Stimulated activated naive CD4-positive, alpha-beta T cell treated with Interleukin-2 at 50 U/mL for 16 hours (primary cell): ENCODE measurements around the gene CCDC89.

ENCODE experiments used
- DNase-seq: peaks from one replicate; lab custom pipeline; 2025; lab: John Stamatoyannopoulos, UW

Gene CCDC89

DNA sequence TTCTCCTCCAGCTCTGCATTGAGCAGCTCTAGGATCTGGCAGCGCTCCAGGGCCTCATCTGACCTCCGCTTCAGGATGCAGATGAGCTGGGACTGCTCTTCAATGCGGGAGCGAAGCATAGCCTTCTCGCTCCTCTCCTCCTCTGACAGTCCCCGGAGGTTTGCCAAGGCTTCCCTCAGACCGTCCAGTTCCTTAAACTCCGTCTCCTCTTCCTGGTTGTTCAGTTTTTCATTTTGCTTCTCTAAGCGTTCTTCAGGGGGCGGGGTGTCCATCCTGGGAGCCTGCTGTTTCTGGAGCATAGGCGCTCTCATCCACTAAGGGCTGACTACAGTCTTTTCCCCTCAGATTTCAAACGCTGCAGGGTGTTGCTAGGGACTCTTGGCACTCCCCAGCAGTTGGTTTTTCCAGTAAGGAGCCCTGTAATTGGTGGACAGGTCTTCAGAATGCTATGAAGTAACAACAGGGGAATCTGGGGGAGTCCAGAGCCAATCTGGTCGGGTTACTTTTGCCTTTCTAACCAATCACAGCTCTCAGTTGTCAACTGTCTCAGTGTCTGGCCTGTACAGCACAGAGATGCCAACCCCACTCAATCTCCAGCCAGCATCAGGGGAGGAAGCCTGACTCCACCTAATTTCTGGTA is at the start of gene CCDC89:
TSS of gene CCDC89 (minus strand) at position 376 of the 640 bp plus-strand sequence. CDS start at position 311, 65 bp downstream.
- DNase-seq: no peak

DNA sequence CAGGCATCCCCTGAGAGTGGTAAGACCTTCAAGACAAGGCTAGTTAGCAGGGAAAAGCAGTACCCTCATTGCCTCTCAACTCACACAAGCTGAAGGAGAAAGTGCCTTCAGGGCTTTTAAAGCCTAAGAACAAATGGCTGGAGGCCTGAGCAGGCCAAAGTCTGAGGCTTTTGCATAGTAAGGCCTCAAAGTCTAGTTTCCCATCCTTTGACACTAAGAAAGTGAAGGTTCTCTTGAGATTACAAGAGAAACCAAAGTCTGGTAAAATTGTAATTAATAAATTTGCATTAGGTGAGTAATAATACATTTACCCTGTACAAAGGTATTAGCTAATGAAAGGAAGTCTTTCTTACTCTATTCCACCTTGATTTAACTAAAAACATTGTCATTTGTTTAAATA is 47.0 kb upstream of the CCDC89 start:
- no peak for DNase-seq

DNA sequence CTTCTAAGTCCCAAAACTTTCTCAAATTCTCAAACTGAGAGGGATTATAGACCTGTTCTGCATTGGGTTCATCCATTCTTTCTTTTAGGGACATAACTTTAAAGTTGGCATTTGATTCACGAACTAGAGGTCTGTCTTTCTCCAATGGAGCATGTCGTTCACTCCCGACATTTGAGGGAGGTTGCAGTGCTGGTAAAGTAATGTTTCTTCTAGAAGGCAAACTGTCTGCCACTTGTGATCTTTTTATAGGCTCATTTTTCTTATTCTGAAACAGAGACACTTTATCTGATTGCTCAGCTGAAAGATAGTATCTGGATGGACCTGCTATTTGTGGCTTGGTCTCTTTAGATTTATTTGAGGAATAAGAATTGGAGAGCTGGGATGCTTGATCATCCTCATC is 40.4 kb upstream of the CCDC89 start:
- no peak for DNase-seq

DNA sequence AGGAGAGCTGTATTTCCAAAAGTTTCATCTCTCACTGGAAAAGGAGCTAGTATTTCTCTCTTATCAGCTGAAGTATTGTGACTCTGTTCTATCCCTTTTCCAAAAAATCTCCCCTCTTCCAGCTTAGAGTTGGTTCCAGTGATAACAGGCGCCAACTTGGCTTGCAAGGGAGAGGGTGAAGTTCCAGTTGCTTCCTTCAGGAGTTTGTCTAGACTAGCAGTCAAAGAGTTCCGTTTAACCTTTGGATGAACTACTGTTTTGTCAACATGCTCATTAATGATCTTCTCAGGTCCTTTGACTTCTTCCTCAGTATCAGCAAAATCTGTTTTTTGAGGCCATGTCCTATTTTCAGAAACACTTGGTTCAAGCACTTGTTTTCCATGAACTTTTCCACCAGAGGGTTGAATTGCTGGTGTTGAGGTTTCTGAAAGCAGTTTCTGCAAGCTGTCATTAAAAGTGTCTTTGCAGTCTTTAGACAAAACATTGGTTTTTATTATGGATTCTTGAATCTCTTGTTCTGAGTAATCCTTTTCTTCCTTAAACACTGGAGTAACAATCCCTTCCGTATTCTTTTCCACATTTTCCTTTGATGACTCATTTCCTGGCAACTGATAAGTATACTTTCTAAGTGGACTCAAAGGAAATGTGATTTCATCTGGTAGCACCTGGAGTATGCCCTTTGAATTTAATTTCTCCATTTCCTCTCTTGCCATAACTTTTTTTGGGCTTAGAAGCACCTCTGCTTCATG is 39.7 kb upstream of the CCDC89 start:
- DNase-seq: no peak

DNA sequence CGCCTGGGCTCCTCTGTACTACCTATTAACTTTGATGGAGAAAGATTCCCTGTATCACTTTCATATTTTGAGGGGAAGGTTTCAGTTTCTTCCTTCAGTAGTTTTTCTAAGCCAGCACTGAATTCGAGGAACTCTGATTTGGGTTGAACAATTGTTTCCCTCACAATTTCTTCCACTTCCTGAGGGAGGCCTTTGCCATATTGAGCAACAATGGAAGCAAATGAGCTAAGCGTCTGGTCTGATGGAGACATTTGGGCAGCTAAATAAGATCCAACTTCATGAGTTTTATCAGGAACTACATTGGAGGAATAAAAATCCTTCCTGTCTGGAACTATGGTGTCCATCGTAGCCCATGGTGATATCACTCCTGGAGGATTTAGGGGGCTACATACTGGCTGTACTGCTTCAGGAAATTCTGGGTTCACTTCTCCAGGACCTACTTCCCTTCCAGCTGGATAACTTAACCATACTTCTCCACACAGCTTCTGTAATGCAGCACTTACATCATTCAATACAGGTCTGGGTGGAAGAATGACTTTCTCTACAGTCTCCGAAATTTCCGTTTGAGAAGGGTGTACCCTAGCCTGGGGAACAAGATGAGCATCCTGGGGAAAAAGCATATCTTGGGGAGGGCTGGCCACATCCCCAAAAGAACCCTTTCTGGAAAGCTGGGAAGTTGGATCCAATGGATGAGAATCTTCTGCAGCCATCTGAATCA is 38.9 kb upstream of the CCDC89 start:
- no peak for DNase-seq

DNA sequence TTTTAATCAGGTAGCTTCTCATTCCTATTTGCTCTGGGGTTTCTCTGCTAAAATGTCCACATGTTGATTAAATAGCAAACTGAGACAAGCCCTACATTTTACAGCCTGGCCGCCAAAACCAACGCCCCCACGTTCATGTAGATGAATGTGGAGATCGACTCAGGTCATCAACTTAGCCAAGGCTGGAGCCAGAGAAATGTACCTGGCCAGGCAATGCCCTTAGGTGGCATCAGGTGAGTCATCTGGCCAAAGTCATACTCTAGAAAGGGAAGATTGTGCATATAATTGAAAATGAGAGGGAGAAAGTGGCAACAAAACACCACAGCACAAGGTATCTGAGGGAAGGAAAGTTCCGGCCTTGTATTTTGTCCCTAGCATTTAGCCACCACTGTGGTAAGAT is 37.1 kb upstream of the CCDC89 start:
- no peak for DNase-seq

DNA sequence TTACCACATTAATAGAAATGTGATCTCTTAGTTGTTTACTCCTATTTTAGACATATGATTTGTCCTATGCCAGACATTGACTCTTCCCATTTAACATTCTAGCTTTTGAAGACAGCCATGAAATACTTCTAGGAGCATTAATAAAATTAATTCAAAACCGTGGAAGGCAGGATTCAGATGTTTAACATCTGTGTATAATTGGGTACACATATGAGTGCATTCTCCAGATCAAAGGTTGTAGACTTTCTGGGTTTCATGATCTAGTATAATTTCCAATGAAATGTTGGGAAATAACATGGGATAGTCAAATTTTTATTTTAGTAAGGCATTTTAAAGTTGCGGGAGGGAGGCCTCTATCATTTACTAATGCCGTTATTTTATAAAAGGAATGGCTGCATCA is 35.2 kb upstream of the CCDC89 start:
- no peak for DNase-seq

DNA sequence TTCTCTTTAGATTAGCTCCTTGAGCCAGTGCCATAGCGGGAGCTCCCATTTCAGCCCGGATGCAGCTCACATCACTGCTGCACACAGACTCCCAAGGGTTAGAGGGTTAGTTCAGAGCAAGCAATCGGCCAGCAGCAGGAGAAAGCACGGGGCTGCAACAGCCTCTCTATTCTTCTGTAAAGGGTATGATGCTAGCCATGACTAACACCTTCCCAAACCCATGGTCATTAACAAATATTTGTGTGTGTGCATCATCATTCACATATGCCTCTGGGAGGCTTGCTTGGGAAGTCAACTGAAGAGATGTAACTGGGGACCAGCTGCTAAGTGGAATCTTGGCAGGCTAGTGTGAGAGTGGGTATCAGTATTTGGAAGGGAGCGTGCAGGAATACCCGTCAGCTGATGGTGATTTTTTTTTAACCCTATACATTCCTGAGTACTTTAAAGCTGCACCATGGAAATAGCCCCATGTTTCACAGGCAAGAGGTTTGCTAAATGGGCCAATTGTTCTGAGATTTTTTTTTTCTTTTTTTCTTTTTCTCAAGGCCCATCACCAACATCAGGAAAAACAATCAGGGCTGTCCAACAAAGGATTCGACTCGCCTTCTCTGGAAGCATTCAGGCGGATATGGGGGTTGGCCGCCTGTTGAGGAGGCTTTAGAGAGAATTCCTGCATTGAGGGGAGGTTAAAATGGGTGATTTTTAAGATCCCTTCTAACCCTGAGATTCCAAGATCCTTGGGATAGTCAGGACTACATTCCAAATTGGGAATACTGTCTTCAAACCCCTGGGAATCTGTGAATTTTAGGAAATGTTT is 33.2 kb upstream of the CCDC89 start:
- no peak for DNase-seq

DNA sequence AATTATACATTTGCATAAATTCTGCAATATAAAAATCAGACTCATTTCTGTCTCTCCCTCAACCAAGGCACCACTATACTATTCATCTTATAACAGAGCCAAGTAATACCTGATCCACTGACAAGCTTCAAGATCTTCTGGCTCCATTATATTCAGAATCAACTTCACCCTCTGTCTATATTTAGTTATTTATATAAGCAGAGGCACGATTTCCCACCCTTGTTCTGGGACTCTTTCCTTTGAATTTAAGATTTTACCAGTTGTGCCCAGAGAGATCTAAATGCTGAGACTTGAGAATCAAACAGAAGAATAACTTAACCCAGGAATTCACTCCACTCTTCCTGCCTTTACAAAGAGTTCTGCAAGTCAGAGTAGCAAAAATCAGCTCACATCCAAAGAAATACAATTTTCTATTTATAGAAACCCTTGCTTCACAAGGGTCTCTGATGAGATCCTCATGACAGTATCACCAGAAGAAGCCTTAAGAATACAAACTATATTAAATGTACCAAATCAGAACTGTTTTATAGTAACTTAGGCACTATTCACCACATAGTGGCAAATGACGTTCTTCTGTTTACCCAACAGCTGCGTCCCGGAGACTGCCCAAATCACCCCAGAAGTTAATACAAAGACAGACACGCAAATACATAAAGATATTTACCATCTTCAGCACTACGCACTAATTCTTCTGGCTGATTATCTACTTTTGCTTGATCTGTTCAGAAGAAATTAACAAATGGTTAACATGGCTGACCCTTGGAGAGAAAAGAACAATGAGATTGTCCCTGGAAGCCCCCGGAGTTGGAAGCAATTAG is 32.3 kb upstream of the CCDC89 start:
- no peak for DNase-seq

DNA sequence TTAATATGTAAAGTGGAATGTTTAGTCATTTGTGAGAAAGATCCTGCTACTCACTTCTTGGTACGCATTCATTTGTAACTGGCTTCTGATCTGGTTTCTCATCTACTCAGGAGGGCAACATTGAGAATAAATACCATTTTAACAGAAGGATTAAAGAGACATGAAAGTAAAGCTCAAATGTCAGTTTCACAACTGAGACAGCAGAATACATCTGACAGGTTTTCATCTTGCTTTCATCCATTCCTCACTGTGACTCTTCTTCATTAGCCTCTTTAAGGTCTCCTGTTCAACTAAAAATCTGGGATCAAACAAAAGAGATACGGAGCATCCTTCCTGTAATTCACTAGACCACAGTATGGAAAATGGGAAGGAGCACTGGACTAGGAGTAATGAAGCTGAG is 31.4 kb upstream of the CCDC89 start:
- no peak for DNase-seq

DNA sequence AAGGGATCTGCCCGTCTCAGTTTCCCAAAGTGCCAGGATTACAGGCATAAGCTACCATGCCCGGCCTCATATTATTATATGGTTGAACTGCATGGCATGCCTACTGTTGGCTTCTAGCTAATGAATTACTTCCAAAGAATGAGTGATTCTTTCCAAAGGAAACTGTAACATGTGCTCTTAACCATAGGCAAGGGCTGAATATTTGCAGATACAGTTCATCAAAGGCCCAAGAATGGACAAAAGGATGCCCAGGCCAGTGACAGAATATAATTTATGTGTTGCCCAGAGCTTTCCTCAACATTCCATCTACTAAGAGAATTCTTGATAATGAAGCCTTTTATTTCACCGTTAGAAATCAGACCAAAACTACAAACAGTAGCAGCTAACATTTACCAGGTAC is 27.0 kb upstream of the CCDC89 start:
- no peak for DNase-seq

DNA sequence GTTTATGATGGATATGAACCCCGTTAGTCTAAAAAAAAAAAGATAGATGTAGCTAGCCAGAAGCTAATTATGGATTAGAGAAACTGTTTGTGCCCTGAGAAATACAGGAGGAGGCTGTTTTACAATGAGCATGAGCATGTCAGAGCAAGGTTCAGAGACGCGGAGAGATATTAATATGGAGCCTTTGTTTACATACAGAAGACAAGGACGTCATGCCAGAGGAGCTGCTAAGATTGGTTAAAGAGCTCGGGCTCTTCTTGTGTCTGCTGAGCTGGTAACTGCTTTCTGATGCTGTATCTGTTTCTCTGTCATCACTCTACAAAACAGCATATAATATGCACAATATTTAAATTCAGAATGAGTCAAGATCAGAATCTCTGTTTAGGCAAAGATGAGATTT is 24.9 kb upstream of the CCDC89 start:
- no peak for DNase-seq

DNA sequence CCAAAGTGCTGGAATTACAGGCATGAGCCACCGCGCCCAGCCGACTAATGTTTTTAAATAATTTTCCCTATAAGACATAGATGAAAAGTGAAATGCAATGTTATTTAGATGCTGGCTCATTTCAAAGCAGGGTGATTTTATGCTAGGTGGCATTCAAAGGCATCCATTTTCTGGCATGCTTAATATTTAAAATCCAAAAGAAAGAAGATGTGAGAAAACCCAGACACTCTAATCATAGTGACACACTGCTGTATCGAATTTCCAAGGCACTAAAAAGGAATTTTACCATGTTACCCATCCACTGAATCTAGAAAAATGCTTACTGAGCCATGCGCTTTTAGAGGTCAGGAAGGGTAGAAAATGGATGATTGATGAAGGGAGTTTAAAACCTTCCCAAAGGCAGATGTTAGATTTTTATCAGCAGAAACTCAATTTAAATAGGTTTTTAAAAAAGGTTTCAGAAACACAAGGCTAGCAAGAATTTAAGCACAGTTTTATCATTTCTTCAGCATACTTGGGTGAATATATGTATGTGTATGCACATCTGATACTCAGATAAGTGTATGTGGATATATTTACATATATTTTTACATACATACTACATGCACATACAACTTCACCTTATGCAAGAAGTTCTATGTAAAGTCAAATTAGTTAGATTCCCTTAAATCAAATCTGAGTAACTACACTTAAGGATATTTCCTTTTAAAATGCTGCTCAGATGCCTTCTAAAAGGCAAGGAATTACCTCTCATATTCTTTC is 24.1 kb upstream of the CCDC89 start:
- no peak for DNase-seq

DNA sequence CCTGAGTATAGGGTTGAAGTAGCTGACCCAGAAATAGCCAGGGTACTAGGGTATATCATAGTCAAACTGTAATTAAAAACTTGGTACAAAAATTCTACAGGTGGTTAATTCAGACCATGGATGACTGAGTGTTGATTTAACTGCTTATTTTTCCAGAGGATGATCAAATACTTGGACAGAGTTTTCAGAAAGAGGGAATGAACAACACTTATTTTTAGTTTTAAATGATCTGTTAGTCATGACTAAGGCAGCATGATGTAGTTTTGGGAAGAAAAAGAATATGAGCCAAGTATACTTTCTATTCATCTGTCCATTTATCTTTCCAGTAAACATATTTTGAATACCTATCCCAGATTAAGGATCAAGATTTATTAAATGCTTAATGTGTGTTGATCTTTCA is 19.8 kb upstream of the CCDC89 start:
- no peak for DNase-seq

DNA sequence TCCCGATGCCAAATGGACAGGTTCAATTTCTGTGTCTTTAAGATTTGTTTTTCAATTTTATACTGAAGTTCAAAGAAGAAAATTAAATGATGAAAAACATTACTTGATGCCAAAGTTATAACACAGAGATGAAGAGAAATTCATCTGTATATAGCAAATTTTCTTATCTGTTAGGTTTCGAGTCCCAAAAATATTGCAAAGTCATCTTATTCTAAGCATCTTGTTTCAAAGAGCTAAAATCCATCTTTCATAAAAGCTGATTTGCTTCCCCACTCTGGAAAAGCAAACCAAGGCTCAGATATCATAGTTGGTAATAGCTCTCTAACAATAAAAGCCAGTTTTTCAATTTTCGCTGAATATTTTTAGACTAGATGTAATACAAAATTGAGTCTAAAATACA is 19.0 kb upstream of the CCDC89 start:
- DNase-seq: no peak

DNA sequence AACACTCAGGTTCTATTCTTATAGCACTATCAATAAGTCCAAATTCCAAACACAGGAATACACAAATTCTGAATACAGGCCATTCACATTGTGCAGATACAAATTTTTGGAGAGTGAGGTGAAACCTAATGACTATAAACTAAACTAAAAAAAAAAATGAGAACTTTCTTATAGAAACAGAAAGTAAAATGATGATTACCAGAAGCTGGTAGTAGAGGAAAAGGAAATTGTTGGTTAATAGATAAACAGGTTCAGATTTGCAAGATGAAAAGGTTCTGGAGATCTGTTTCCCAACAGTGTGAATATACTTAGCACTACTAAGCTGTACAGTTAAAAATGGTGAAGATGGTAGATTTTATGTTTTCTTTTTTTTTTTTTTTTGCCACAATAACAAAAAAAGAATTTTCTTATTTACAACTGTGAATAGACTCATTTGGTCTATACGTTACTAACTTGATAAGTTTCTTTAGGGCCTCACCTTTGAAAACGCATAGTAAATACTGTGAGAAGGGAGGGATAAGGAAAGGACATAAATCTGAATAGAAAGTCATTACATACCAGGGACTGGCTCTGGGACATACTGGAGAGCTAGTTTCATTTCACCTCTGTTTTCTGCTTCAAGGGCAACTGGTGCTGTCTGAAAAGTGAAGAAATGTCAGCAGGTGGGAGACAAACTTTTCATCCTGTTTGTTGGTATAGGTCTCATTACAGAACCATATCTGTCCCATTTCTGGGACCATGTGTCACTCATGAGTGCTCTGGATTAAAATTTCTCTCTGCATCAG is 14.2 kb upstream of the CCDC89 start:
- DNase-seq: no peak

DNA sequence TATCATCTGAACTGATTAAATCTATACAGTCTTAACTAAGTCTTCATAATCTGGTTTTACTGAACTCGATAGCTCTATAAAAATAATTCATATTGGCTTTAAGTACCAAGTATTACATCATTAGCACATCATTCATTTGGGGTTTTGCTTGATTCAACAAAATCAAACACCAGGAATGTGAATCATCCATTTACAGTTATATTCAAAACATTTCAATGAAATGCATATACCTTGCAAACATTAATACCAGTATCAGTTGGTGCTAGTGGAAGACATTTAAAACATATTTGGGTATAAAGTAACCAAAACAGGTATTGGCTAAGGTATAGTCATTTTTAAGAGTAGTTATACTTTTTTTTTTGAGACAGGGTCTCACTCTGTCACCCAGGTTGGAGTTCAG is 12.2 kb upstream of the CCDC89 start:
- no peak for DNase-seq

DNA sequence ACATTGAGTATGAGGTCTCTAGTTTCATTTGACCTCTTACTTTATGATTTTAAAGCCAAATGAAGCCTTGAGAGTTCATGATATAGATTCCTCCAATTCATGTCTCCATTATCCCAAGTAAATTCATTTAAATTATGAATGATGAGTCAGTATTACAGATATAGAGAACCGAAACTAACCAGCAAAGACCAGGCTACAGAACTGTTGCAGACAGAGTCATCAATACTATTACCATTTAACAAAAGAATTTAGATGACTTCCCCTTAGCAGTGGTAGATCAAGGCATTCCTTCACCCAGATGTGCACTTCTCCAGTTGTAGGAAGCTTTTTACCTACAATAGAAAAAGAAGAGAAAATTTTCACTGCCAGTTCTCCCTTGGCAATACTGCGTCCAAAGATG is 11.8 kb upstream of the CCDC89 start:
- DNase-seq: no peak

DNA sequence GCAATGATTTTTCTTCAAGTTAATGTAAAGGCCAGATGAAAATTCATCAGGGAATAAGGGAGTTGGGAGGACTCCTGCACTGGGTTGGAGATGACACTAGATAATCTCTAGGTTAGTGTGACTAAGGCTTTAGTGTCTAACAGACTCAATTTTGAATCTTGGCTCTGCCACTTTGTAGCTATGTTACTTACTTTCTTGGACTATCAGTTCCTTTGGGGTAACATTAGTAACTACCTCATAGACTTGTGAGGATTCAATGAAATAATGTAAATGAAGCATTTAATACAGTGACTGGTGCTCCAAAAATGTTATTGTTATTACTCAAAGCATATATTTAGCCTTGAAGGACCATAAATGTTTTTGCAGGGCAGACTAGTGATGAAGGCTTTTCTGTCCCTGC is 9.6 kb upstream of the CCDC89 start:
- DNase-seq: no peak

DNA sequence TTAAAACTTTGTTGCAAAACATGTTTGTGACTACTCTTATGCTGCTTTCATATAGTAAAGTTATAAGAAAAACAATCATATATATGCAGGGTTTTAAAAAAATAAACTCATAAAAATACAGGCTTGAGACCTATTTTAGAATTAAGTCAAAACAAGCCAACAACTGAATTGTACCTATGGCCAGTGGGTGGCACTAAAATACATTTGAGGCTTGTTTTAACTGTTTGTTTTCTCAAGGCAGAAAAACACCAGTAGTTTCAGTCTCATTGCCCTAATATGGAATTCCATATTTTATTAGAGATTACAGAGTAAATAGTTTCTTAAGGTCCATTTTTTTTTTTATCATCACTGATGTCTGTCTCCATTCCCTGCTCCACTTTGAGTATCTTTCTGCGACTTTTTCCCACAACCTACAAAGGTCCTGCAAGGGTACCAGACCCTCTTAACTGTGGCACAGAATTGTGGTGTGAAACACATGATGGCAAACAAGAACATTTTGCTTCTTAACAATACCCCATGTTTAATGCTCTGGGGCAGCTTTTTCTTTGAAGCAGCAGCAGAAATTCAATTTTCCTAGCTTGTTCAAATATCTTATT is 8.5 kb upstream of the CCDC89 start:
- DNase-seq: no peak
